Activated CD4-positive, alpha-beta T cell treated with anti-CD3 and anti-CD28 coated beads, Interleukin-2, amount 10 ng/mL, durations not matched to agents 7 days and 5 days (primary cell): ENCODE measurements around the gene NSUN7. TPM values are rescaled to one million over a fixed set of nuclear protein-coding genes. Genes with fewer than 3 reads are reported as not detected.

Experiments used
- CTCF ChIA-PET: fragments of 350-600 bp; sonication (Branson Sonifier 250); formaldehyde crosslinking; loops from one replicate; lab custom pipeline; 2021; ENCODE audit warnings: antibody characterized with exemption; lab: Charles Lee
- POLR2A ChIA-PET: fragments of 350-600 bp; sonication (Branson Sonifier 250); formaldehyde crosslinking; loops from one replicate; lab custom pipeline; 2021; ENCODE audit warnings: antibody characterized with exemption; lab: Charles Lee
- DNase-seq: peaks from one replicate; pipeline ENCODE4 v3.0.0-alpha.2; 2020
- H3K27ac Mint-ChIP-seq: one replicate; pipeline ENCODE4 v1.8.0; 2021; ENCODE audit warnings: mild to moderate bottlenecking, moderate library complexity, mixed read lengths
- H3K27me3 Mint-ChIP-seq: one replicate; pipeline ENCODE4 v1.8.0; 2021; ENCODE audit warnings: mixed read lengths
- H3K36me3 Mint-ChIP-seq: one replicate; pipeline ENCODE4 v1.8.0; 2021; ENCODE audit warnings: low read depth, mixed read lengths
- H3K4me1 Mint-ChIP-seq: one replicate; pipeline ENCODE4 v1.8.0; 2021; ENCODE audit warnings: mixed read lengths
- H3K4me3 Mint-ChIP-seq: one replicate; pipeline ENCODE4 v1.8.0; 2021; ENCODE audit warnings: mild to moderate bottlenecking, moderate library complexity, mixed read lengths
- H3K9me3 Mint-ChIP-seq: one replicate; pipeline ENCODE4 v1.8.0; 2021; ENCODE audit warnings: mixed read lengths
- total RNA-seq, 2 experiments: library from RNA; stranded (reverse); gene quantifications; one replicate each; pipeline ENCODE4 v1.2.3, GENCODE V29; 2021

Gene NSUN7
- total RNA-seq, 2 experiments from 2014 or later, result not detected

GRCh38 chr4:40744218-40744617, 5.5 kb upstream of the NSUN7 start:
- H3K36me3 Mint-ChIP-seq, result no peaks in the 10 kb centered on the region
- no peak overlapping the region for H3K4me3 Mint-ChIP-seq
- H3K4me1 Mint-ChIP-seq, result peaks cover under 1% of the 10 kb centered on the region
- no peak overlapping the region for H3K27ac Mint-ChIP-seq
- no peaks in the 10 kb centered on the region for H3K9me3 Mint-ChIP-seq
- peaks cover 25% of the 10 kb centered on the region for H3K27me3 Mint-ChIP-seq
- DNase-seq, result no peak
- CTCF ChIA-PET, result interaction anchor here (0.6 to 1.2 kb wide), 2 partner anchors 41 to 100 kb away, joined by 3 to 4 read pairs; no protein-coding TSS in a partner anchor
- POLR2A ChIA-PET, result no interaction called here

GRCh38 chr4:40745285-40745984, 4.3 kb upstream of the NSUN7 start:
- peaks cover 27% of the 10 kb centered on the region for H3K27me3 Mint-ChIP-seq
- no peak overlapping the region for H3K4me3 Mint-ChIP-seq
- no peaks in the 10 kb centered on the region for H3K36me3 Mint-ChIP-seq
- peaks cover 3% of the 10 kb centered on the region for H3K4me1 Mint-ChIP-seq
- ChIA-PET POLR2A (no interaction called here), CTCF (interaction anchor here (0.9 to 1.1 kb wide), 2 partner anchors 40 to 95 kb away, joined by 3 to 5 read pairs; no protein-coding TSS in a partner anchor)
- H3K9me3 Mint-ChIP-seq, result no peaks in the 10 kb centered on the region
- DNase-seq, result no peak
- no peak overlapping the region for H3K27ac Mint-ChIP-seq

- H3K9me3 Mint-ChIP-seq, result no peaks in the 10 kb centered on the region
- H3K4me1 Mint-ChIP-seq, result peaks cover 10% of the 10 kb centered on the region
- H3K36me3 Mint-ChIP-seq, result peaks cover 2% of the 10 kb centered on the region
- H3K4me3 Mint-ChIP-seq, result no peak overlapping the region
- no peak overlapping the region for H3K27ac Mint-ChIP-seq
- ChIA-PET POLR2A (no interaction called here), CTCF (no interaction called here)
- DNase-seq, result no peak
- H3K27me3 Mint-ChIP-seq, result peaks cover 38% of the 10 kb centered on the region
Measured at GRCh38 chr4:40747207-40747835, 2.4 kb upstream of the NSUN7 start.

GRCh38 chr4:40750461-40751258, 905 bp downstream of the NSUN7 start:
- CTCF ChIA-PET, result interaction anchor here (1.1 to 2.3 kb wide), 3 partner anchors 10 to 116 kb away, joined by 3 to 6 read pairs (median 3); no protein-coding TSS in a partner anchor
- peak overlapping the region; percentile 53 for H3K4me3 Mint-ChIP-seq
- H3K9me3 Mint-ChIP-seq, result no peaks in the 10 kb centered on the region
- peaks cover 44% of the 10 kb centered on the region for H3K27me3 Mint-ChIP-seq
- H3K4me1 Mint-ChIP-seq, result peaks cover 10% of the 10 kb centered on the region
- POLR2A ChIA-PET, result no interaction called here
- peak overlapping the region; percentile 19 for H3K27ac Mint-ChIP-seq
- DNase-seq, result no peak
- peaks cover 2% of the 10 kb centered on the region for H3K36me3 Mint-ChIP-seq

GRCh38 chr4:40755616-40756015, 5.9 kb downstream of the NSUN7 start:
- POLR2A ChIA-PET, result no interaction called here
- no peak overlapping the region for H3K27ac Mint-ChIP-seq
- H3K9me3 Mint-ChIP-seq, result no peaks in the 10 kb centered on the region
- CTCF ChIA-PET, result no interaction called here
- peaks cover 2% of the 10 kb centered on the region for H3K36me3 Mint-ChIP-seq
- H3K27me3 Mint-ChIP-seq, result peaks cover 24% of the 10 kb centered on the region
- peaks cover 6% of the 10 kb centered on the region for H3K4me1 Mint-ChIP-seq
- no peak for DNase-seq
- H3K4me3 Mint-ChIP-seq, result no peak overlapping the region

GRCh38 chr4:40763228-40763716, 13.5 kb downstream of the NSUN7 start:
- CTCF ChIA-PET, result interaction anchor here (0.6 to 1.0 kb wide), 2 partner anchors 35 to 39 kb away, joined by 3 to 4 read pairs; no protein-coding TSS in a partner anchor
- peaks cover 3% of the 10 kb centered on the region for H3K36me3 Mint-ChIP-seq
- no peak overlapping the region for H3K4me3 Mint-ChIP-seq
- DNase-seq, result peak; percentile 42
- POLR2A ChIA-PET, result no interaction called here
- peaks cover 5% of the 10 kb centered on the region for H3K27me3 Mint-ChIP-seq
- no peaks in the 10 kb centered on the region for H3K9me3 Mint-ChIP-seq
- peaks cover 11% of the 10 kb centered on the region for H3K4me1 Mint-ChIP-seq
- no peak overlapping the region for H3K27ac Mint-ChIP-seq

GRCh38 chr4:40769266-40769665, 19.5 kb downstream of the NSUN7 start:
- ChIA-PET POLR2A (no interaction called here), CTCF (no interaction called here)
- DNase-seq, result no peak
- Mint-ChIP-seq H3K27me3 (peaks cover 9% of the 10 kb centered on the region), H3K36me3 (peaks cover 3% of the 10 kb centered on the region), H3K27ac (no peak overlapping the region), H3K4me3 (no peak overlapping the region), H3K4me1 (no peaks in the 10 kb centered on the region), H3K9me3 (no peaks in the 10 kb centered on the region)

- Mint-ChIP-seq H3K4me1 (no peaks in the 10 kb centered on the region), H3K9me3 (peaks cover 3% of the 10 kb centered on the region), H3K27me3 (peaks cover 8% of the 10 kb centered on the region), H3K36me3 (no peaks in the 10 kb centered on the region), H3K4me3 (no peak overlapping the region), H3K27ac (no peak overlapping the region)
- no peak for DNase-seq
- ChIA-PET CTCF (no interaction called here), POLR2A (no interaction called here)
Measured at GRCh38 chr4:40778090-40778489, 28.3 kb downstream of the NSUN7 start.

GRCh38 chr4:40782876-40783275, 33.1 kb downstream of the NSUN7 start:
- Mint-ChIP-seq H3K9me3 (peaks cover 2% of the 10 kb centered on the region), H3K4me1 (no peaks in the 10 kb centered on the region), H3K27ac (no peak overlapping the region), H3K36me3 (no peaks in the 10 kb centered on the region), H3K4me3 (no peak overlapping the region), H3K27me3 (peaks cover 19% of the 10 kb centered on the region)
- CTCF ChIA-PET, result interaction anchor here (1.6 kb wide), 1 partner anchor 26 kb away, joined by 4 read pairs; no protein-coding TSS in a partner anchor
- no peak for DNase-seq
- POLR2A ChIA-PET, result interaction anchor here (0.6 to 0.7 kb wide), 2 partner anchors 64 to 1227 kb away, joined by 3 read pairs; no protein-coding TSS in a partner anchor

- POLR2A ChIA-PET, result no interaction called here
- no peak for DNase-seq
- Mint-ChIP-seq H3K27me3 (peaks cover 28% of the 10 kb centered on the region), H3K27ac (no peak overlapping the region), H3K4me1 (no peaks in the 10 kb centered on the region), H3K9me3 (no peaks in the 10 kb centered on the region), H3K4me3 (no peak overlapping the region), H3K36me3 (no peaks in the 10 kb centered on the region)
- CTCF ChIA-PET, result no interaction called here
Measured at GRCh38 chr4:40785727-40786126, 36.0 kb downstream of the NSUN7 start.

GRCh38 chr4:40788331-40788730, 38.6 kb downstream of the NSUN7 start:
- no peak for DNase-seq
- H3K9me3 Mint-ChIP-seq, result no peaks in the 10 kb centered on the region
- POLR2A ChIA-PET, result no interaction called here
- H3K36me3 Mint-ChIP-seq, result no peaks in the 10 kb centered on the region
- CTCF ChIA-PET, result no interaction called here
- peaks cover 24% of the 10 kb centered on the region for H3K27me3 Mint-ChIP-seq
- no peak overlapping the region for H3K27ac Mint-ChIP-seq
- H3K4me1 Mint-ChIP-seq, result no peaks in the 10 kb centered on the region
- H3K4me3 Mint-ChIP-seq, result no peak overlapping the region

GRCh38 chr4:40789031-40789430, 39.3 kb downstream of the NSUN7 start:
- no peak for DNase-seq
- H3K36me3 Mint-ChIP-seq, result no peaks in the 10 kb centered on the region
- H3K4me3 Mint-ChIP-seq, result no peak overlapping the region
- ChIA-PET POLR2A (no interaction called here), CTCF (no interaction called here)
- no peaks in the 10 kb centered on the region for H3K4me1 Mint-ChIP-seq
- H3K27ac Mint-ChIP-seq, result no peak overlapping the region
- peaks cover 22% of the 10 kb centered on the region for H3K27me3 Mint-ChIP-seq
- H3K9me3 Mint-ChIP-seq, result no peaks in the 10 kb centered on the region
